ENCODE results near the gene SORCS3. TPM values are rescaled to one million over a fixed set of nuclear protein-coding genes. Genes with fewer than 3 reads are reported as not detected.

The SORCS3 gene
- total and polyA plus RNA-seq, 7 donors: 0.15 to 1.1 (median 0.33) TPM; not detected in 2

- DNase-seq: no peak
- no peaks in the 10 kb centered on the region for H3K27me3 ChIP-seq
- H3K4me1 ChIP-seq: no peaks in the 10 kb centered on the region
- WGBS, 2 donors: 87 to 91% methylated on average over 2 of the region's 2 CpGs
- no peaks in the 10 kb centered on the region for H3K36me3 ChIP-seq
- intact Hi-C loops (cut with DNase I): no loop called here
- H3K4me3 ChIP-seq: no peak overlapping the region
- H3K27ac ChIP-seq: no peak overlapping the region
- H3K9me3 ChIP-seq: no peaks in the 10 kb centered on the region
- TF ChIP-seq POLR2A (IDR thresholded peaks at IDR 0.05): no peak
Observed at GRCh38 chr10:104806801-104807200, 165.7 kb downstream of the SORCS3 start.

DNA sequence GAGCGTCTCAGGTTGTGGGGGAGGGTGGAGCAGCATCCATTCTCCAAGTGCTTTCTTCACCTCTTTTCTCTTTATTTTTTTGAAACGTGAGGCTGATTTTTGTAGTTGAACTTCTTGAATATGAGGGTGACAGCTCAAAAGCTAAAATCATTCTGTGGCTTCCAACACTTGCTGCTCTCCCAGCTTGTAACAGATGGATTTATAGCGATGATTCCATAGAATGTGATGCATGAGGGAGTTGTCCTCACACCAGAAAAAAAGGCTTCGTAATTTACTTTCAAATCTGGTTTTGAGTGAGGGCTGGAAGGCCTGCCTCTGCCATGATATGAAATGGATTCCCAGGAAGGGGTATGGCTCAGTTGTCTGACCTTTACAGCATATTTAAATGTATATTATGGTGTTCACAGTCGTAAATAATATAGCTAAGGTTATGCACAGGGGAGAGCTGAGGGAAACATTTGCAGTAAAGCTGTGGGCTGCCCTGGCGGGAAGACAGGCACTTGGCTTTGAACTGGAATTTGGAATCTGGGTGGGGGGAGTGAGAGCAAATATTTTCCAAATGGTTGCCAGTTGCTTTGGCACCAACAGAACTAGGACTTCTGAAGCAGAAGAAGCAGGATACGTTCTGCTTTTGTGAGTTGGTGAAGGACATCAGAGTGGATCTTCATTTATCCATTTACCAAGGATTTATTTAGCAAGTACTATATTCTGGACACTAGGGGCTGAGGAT, 166.7 kb downstream of the SORCS3 start:
- Histone ChIP-seq H3K27me3 (no peaks in the 10 kb centered on the region), H3K4me3 (no peak overlapping the region), H3K27ac (no peak overlapping the region), H3K4me1 (no peaks in the 10 kb centered on the region), H3K36me3 (no peaks in the 10 kb centered on the region), H3K9me3 (no peaks in the 10 kb centered on the region)
- TF ChIP-seq POLR2A (IDR thresholded peaks at IDR 0.05) (no peak), CTCF (IDR thresholded peaks at IDR 0.05) (no peak), POLR2AphosphoS5 (IDR thresholded peaks at IDR 0.05) (no peak), EP300 (IDR thresholded peaks at IDR 0.05) (no peak)
- intact Hi-C loops (cut with DNase I): no loop called here
- 72 to 78% methylated on average over 7 of the region's 7 CpGs for WGBS, 2 donors
- no peak for DNase-seq

DNA sequence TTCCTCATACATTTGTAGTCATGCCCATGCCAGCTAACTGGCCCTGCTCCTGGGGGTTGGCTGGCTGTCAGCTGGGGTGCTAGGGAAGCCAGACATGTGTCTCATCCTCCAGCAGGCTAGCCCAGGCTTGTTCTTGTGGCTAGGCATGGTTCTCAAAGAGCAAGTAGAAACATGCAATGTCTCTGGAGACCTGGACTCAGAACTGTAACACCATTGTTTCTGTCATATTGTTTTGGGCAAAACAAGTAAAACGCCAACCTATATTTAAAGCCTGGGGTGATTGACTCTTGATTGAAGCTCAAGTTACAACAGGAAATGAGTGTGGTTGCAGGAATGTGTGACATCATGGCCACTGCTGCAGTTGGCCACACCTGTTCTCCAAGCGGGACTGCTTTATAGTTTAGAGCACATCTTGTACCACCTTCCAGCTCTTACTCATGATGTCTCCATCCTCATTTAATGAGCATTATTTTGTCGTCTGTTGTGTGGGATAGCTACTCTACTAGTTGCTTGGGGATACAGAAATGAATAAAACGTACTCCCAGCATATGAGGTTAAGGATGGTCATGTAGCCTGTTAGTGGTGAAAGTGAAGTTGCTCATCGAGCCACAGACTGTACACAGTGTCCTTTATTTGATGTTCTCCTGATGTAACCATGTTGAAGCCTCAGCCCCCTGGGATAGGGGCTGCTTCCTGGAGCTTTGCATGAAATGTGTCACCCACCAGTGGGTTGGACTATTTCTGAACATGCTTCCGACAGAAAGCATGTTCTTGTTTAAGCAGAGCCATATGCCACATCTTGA, 168.4 kb downstream of the SORCS3 start:
- no peak for TF ChIP-seq EP300 (IDR thresholded peaks at IDR 0.05)
- no peak for TF ChIP-seq POLR2AphosphoS5 (IDR thresholded peaks at IDR 0.05)
- no peak for TF ChIP-seq POLR2A (IDR thresholded peaks at IDR 0.05)
- no peak for TF ChIP-seq CTCF (IDR thresholded peaks at IDR 0.05)
- DNase-seq: no peak
- Histone ChIP-seq H3K4me1 (no peaks in the 10 kb centered on the region), H3K9me3 (no peaks in the 10 kb centered on the region), H3K36me3 (no peaks in the 10 kb centered on the region), H3K27me3 (no peaks in the 10 kb centered on the region), H3K4me3 (no peak overlapping the region), H3K27ac (no peak overlapping the region)
- intact Hi-C loops (cut with DNase I): no loop called here
- WGBS, 2 donors: 49 to 65% methylated on average over 6 of the region's 6 CpGs

- no peak for TF ChIP-seq CTCF (IDR thresholded peaks at IDR 0.05)
- TF ChIP-seq POLR2A (IDR thresholded peaks at IDR 0.05): no peak
- TF ChIP-seq EP300 (IDR thresholded peaks at IDR 0.05): no peak
- TF ChIP-seq POLR2AphosphoS5 (IDR thresholded peaks at IDR 0.05): no peak
- no peak overlapping the region for H3K4me3 ChIP-seq
- H3K9me3 ChIP-seq: no peaks in the 10 kb centered on the region
- H3K27me3 ChIP-seq: no peaks in the 10 kb centered on the region
- H3K27ac ChIP-seq: no peak overlapping the region
- intact Hi-C loops (cut with DNase I): no loop called here
- DNase-seq: no peak
- 71 to 74% methylated on average over 1 of the region's 1 CpG for WGBS, 2 donors
- no peaks in the 10 kb centered on the region for H3K4me1 ChIP-seq
- H3K36me3 ChIP-seq: no peaks in the 10 kb centered on the region
Observed at GRCh38 chr10:104811166-104811565, 170.1 kb downstream of the SORCS3 start.

DNA sequence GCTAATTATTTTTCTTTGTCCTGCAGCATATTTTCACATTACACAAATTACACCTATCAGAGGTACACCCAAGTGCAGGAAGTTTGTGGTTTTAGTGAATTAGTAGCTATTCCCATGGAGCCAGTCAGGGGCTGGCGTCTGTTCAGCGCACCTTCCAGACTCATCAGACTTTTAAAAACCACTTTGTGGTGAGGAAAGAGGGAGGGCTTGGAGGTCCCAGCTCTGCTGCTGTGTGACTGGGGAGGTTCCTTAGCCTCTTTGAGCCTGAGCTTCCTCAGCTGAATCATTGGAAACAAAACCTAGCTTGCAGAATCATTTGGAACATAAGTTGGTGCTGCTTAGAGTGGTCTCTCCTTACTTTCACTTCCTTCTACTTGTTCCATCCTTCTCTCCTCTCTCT, 175.4 kb downstream of the SORCS3 start:
- no peaks in the 10 kb centered on the region for H3K36me3 ChIP-seq
- DNase-seq: no peak
- WGBS, 2 donors: 60 to 73% methylated on average over 2 of the region's 2 CpGs
- H3K4me3 ChIP-seq: no peak overlapping the region
- TF ChIP-seq EP300 (IDR thresholded peaks at IDR 0.05) (no peak), POLR2AphosphoS5 (IDR thresholded peaks at IDR 0.05) (no peak), POLR2A (IDR thresholded peaks at IDR 0.05) (no peak), CTCF (IDR thresholded peaks at IDR 0.05) (no peak)
- no peaks in the 10 kb centered on the region for H3K4me1 ChIP-seq
- no peak overlapping the region for H3K27ac ChIP-seq
- no peaks in the 10 kb centered on the region for H3K27me3 ChIP-seq
- intact Hi-C loops (cut with DNase I): no loop called here
- H3K9me3 ChIP-seq: no peaks in the 10 kb centered on the region

All from sigmoid colon (tissue), 7 donors.